ENCODE data around the gene PTH1R.

- TF ChIP-seq CTCF (conservative IDR thresholded peaks at IDR 0.05 in 1 of 2, IDR thresholded peaks at IDR 0.05 in 1 of 2; ENCODE audit: extremely low read depth in 1 of 2, insufficient read depth in 1 of 2, low read depth in 1 of 2, low read length in 2 of 2) (no peak), EZH2 (IDR thresholded peaks at IDR 0.05; ENCODE audit: borderline replicate concordance, low read length) (no peak)
Measured at GRCh38 chr3:46936733-46937250, 59.3 kb downstream of the PTH1R start.

Data from mammary epithelial cell (primary cell).